Body of pancreas (tissue), 4 donors: ENCODE measurements around the gene PPHLN1. TPM values are rescaled to one million over a fixed set of nuclear protein-coding genes. Genes with fewer than 3 reads are reported as not detected.

ENCODE experiments used
- ATAC-seq: fragments of 150-250 bp; one replicate; pipeline ENCODE4 v1.9.1; 2016
- DNase-seq, 4 donors: peaks; one replicate each; pipeline ENCODE4 v3.0.0-alpha.2; 2019
- H3K27ac ChIP-seq, 4 donors: fragments of 200-600 bp; sonication (generic); 1 replicate in 3 of 4; 2 replicates in 1 of 4; pipeline versions ENCODE4 v1.5.1 to v1.6.1; 2016 to 2019; ENCODE audit warnings: mild to moderate bottlenecking in 1 of 4, mixed read lengths in 1 of 4, moderate library complexity in 1 of 4
- H3K27me3 ChIP-seq, 2 donors: fragments of 200-600 bp; sonication (generic); one replicate each; pipeline ENCODE4 v1.6.0; 2016; ENCODE audit warnings: mild to moderate bottlenecking in 1 of 2
- H3K36me3 ChIP-seq, 2 donors: fragments of 200-600 bp; sonication (generic); replicated peaks in 1 of 2; 2 replicates each; pipeline ENCODE4 v1.5.1; 2016; ENCODE audit warnings: low read depth in 2 of 2; ENCODE audit not compliant: insufficient read depth in 1 of 2
- H3K4me1 ChIP-seq: fragments of 200-600 bp; sonication (generic); one replicate; pipeline ENCODE4 v1.6.0; 2016
- H3K4me3 ChIP-seq, 2 donors: fragments of 200-600 bp; sonication (generic); 1 replicate in 1 of 2; 2 replicates in 1 of 2; pipeline ENCODE4 v1.5.1; 2016 to 2019
- H3K9me3 ChIP-seq, 3 donors: fragments of 200-600 bp; sonication (generic); 1 replicate in 2 of 3; 2 replicates in 1 of 3; pipeline ENCODE4 v1.5.1; 2016
- CTCF ChIP-seq, 7 experiments: fragments of 450-650 bp in 4 of 7; fragments of 200-600 bp in 3 of 7; sonication (generic) in 3 of 7; IDR thresholded peaks; one replicate each; pipeline ENCODE4 v1.5.1; 2016 to 2019; ENCODE audit warnings: antibody characterized with exemption in 7 of 7
- POLR2A ChIP-seq, 3 donors: fragments of 450-650 bp; IDR thresholded peaks; one replicate each; pipeline ENCODE4 v1.6.1; 2016; ENCODE audit warnings: antibody characterized with exemption in 3 of 3, mild to moderate bottlenecking in 2 of 3
- WGBS, 2 donors: methylation state at CpG; one replicate each; pipeline ENCODE4 v1.1.5; 2017; 5-methylcytosine and 5-hydroxymethylcytosine counted together
- intact Hi-C: fragments of 100-400 bp; cut with DNase I; formaldehyde crosslinking; loops from one replicate; pipeline ENCODE4 v1.15.1; 2023
- total RNA-seq, 2 donors: library from RNA; depleted of rRNA; stranded (reverse); fragments of >200 nt; gene quantifications; one replicate each; pipeline ENCODE4 v1.1.0, GENCODE V29; 2016

Gene PPHLN1
- total RNA-seq, 2 donors from 2014 or later, result 20.8 to 30.1 TPM

- TF ChIP-seq POLR2A (IDR thresholded peaks at IDR 0.05) (no peak), CTCF (IDR thresholded peaks at IDR 0.05) (no peak)
- Histone ChIP-seq H3K27ac (no peak overlapping the region), H3K4me1 (no peaks in the 10 kb centered on the region), H3K4me3 (no peak overlapping the region), H3K36me3 (no peaks in the 10 kb centered on the region), H3K27me3 (no peaks in the 10 kb centered on the region), H3K9me3 (no peaks in the 10 kb centered on the region)
- ATAC-seq, result no peak
- intact Hi-C loops, result no loop called here
- 77 to 78% methylated on average over 2 of the region's 2 CpGs for WGBS, 2 donors
- no peak for DNase-seq
These were observed 30.4 kb downstream of the PPHLN1 start for GRCh38 chr12:42356344-42356743.

DNA sequence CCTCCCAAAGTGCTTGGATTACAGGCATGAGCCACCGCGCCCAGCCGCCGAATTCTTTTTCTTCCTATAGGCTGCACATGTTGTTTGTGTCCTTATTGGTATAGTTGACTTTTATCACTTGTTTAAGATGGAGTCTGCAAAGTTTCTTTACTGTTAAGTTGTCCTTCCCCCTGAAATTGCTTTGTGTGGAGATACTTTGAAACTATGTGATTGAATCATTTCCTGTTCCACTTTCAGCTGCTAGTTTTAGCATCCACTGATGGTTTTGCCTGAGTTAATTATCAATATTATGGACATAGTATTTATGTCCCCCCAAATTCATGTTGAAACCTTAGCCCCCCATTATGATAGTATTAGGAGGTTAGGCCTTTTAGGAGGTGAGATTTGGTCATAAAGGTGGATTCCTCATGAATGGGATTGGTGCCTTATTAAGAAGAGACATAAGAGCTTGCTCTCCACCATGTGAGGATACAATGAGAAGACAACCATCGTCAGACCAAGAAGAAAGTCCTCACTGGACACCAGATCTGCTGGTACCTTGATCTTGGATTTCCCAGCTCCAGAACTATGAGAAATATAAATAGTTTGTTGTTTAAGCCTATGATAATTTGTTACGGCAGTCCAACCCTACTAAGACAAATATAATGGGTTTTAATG lies 34.9 kb downstream of the PPHLN1 start:
- ATAC-seq (no peak), DNase-seq (no peak)
- intact Hi-C loops, result no loop called here
- 89 to 97% methylated on average over 6 of the region's 6 CpGs for WGBS, 2 donors
- no peak overlapping the region for H3K4me3 ChIP-seq
- H3K36me3 ChIP-seq, result no peaks in the 10 kb centered on the region
- no peak overlapping the region for H3K27ac ChIP-seq
- H3K4me1 ChIP-seq, result no peaks in the 10 kb centered on the region
- H3K27me3 ChIP-seq, result no peaks in the 10 kb centered on the region
- TF ChIP-seq CTCF (IDR thresholded peaks at IDR 0.05) (no peak), POLR2A (IDR thresholded peaks at IDR 0.05) (no peak)
- no peaks in the 10 kb centered on the region for H3K9me3 ChIP-seq

GRCh38 chr12:42361909-42362646 lies 36.1 kb downstream of the PPHLN1 start:
- 74 to 77% methylated on average over 4 of the region's 4 CpGs for WGBS, 2 donors
- no peak for ATAC-seq
- TF ChIP-seq CTCF (IDR thresholded peaks at IDR 0.05) (no peak), POLR2A (IDR thresholded peaks at IDR 0.05) (no peak)

DNA sequence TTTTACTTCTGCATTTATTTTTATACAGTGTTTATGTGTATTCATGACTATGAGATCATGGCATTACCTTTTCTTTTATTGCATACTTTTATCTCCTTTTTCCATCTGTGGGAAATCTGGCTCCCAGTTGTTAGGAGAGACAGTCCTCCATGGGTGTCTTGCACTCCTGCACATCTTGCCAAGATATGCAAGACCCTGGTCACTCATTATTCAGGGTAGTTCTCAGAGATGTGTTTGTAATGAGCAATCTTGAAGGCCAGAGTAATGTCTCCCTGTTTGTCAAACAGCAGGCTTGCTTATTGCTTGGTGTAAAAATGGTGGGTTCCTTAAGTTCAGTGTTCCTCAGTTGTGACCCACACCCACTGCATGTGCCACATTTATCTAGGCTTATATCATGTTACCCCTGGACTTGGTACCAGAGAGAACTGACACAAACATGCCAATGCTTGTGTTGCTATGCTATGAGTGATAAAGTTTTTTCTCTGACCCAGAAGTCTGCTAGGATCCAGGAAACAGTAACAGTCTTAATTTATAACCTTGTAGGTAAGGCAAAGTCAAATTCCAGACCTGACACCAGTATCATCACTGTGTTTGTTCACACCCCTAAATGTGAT lies 36.8 kb downstream of the PPHLN1 start:
- DNase-seq (no peak), ATAC-seq (no peak)
- no peak overlapping the region for H3K4me3 ChIP-seq
- no peaks in the 10 kb centered on the region for H3K9me3 ChIP-seq
- TF ChIP-seq POLR2A (IDR thresholded peaks at IDR 0.05) (no peak), CTCF (IDR thresholded peaks at IDR 0.05) (no peak)
- H3K27ac ChIP-seq, result no peak overlapping the region
- no peaks in the 10 kb centered on the region for H3K4me1 ChIP-seq
- H3K36me3 ChIP-seq, result no peaks in the 10 kb centered on the region
- intact Hi-C loops, result no loop called here
- H3K27me3 ChIP-seq, result no peaks in the 10 kb centered on the region

More at GRCh38 chr12:42361909-42362646, 36.1 kb downstream of the PPHLN1 start:
- no peaks in the 10 kb centered on the region for H3K36me3 ChIP-seq
- H3K9me3 ChIP-seq, result no peaks in the 10 kb centered on the region
- intact Hi-C loops, result no loop called here
- no peaks in the 10 kb centered on the region for H3K4me1 ChIP-seq
- H3K27ac ChIP-seq, result no peak overlapping the region
- no peaks in the 10 kb centered on the region for H3K27me3 ChIP-seq
- no peak for DNase-seq
- no peak overlapping the region for H3K4me3 ChIP-seq
